Hepatocyte (in vitro differentiated cells): ENCODE measurements around the gene ARL3.

Experiments
- EZH2 ChIP-seq: fragments of 200-600 bp; sonication (generic); IDR thresholded peaks from 2 replicates; pipeline ENCODE4 v1.6.1; 2016; ENCODE audit warnings: antibody characterized with exemption, mild to moderate bottlenecking, borderline replicate concordance
- TF ChIP-seq, protein P1 (sequence below): fragments of 200-600 bp; sonication (generic); IDR thresholded peaks from 2 replicates; pipeline ENCODE4 v1.5.1; 2016; ENCODE audit warnings: antibody characterized with exemption, mild to moderate bottlenecking; ENCODE audit not compliant: poor library complexity

GRCh38 chr10:102656791-102657371 lies 57.3 kb downstream of the ARL3 start:
- no peak for TF ChIP-seq EZH2
- TF ChIP-seq, protein P1, sequence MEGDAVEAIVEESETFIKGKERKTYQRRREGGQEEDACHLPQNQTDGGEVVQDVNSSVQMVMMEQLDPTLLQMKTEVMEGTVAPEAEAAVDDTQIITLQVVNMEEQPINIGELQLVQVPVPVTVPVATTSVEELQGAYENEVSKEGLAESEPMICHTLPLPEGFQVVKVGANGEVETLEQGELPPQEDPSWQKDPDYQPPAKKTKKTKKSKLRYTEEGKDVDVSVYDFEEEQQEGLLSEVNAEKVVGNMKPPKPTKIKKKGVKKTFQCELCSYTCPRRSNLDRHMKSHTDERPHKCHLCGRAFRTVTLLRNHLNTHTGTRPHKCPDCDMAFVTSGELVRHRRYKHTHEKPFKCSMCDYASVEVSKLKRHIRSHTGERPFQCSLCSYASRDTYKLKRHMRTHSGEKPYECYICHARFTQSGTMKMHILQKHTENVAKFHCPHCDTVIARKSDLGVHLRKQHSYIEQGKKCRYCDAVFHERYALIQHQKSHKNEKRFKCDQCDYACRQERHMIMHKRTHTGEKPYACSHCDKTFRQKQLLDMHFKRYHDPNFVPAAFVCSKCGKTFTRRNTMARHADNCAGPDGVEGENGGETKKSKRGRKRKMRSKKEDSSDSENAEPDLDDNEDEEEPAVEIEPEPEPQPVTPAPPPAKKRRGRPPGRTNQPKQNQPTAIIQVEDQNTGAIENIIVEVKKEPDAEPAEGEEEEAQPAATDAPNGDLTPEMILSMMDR: no peak
